HepG2 (cell line): ENCODE results near the gene ANKRD40. TPM values are rescaled to one million over a fixed set of nuclear protein-coding genes. Genes with fewer than 3 reads are reported as not detected.

Experiments used
- ARNT2 ChIP-seq: sonication (generic); formaldehyde crosslinking; IDR thresholded peaks from 2 replicates; pipeline ENCODE4 v1.8.0; 2022; ENCODE audit warnings: mild to moderate bottlenecking, low read depth, missing genetic modification reagents, moderate library complexity
- CCDC6 ChIP-seq: sonication (generic); formaldehyde crosslinking; IDR thresholded peaks from 2 replicates; pipeline ENCODE4 v1.8.1; 2022; ENCODE audit warnings: mild to moderate bottlenecking, missing genetic modification reagents, moderate library complexity
- EED ChIP-seq: sonication (generic); formaldehyde crosslinking; IDR thresholded peaks from 2 replicates; pipeline ENCODE4 v1.5.0; 2020; ENCODE audit warnings: mild to moderate bottlenecking, missing genetic modification reagents
- FOSL2 ChIP-seq: sonication (generic); formaldehyde crosslinking; IDR thresholded peaks from 2 replicates; pipeline ENCODE4 v1.4.0; 2020; ENCODE audit warnings: missing genetic modification reagents
- FOXA3 ChIP-seq: IDR thresholded peaks from 2 replicates; pipeline ENCODE4 v1.6.1; 2016; ENCODE audit warnings: missing genetic modification reagents, missing compliant biosample characterization
- FOXK2 ChIP-seq: fragments of 450-650 bp; IDR thresholded peaks from 2 replicates; pipeline ENCODE4 v1.6.1; 2016
- FOXP1 ChIP-seq, 2 experiments: fragments of 450-650 bp in 1 of 2; IDR thresholded peaks; 2 replicates each; pipeline ENCODE4 v1.6.1; 2017 to 2018; ENCODE audit warnings: antibody characterized with exemption in 1 of 2
- HNRNPH1 ChIP-seq: fragments of 200-400 bp; formaldehyde crosslinking; optimal IDR thresholded peaks from 2 replicates; pipeline ENCODE3; 2017; ENCODE audit warnings: mild to moderate bottlenecking, low read depth, low read length
- ISL2 ChIP-seq: sonication (generic); formaldehyde crosslinking; IDR thresholded peaks from 2 replicates; pipeline ENCODE4 v1.5.0; 2020; ENCODE audit warnings: missing genetic modification reagents
- MBNL3 ChIP-seq: fragments of 250-450 bp; sonication (Bioruptor Pico); conservative IDR thresholded peaks from 2 replicates; pipeline ENCODE4 v1.8.0; 2022; ENCODE audit warnings: mild to moderate bottlenecking, inconsistent platforms
- NFYB ChIP-seq: sonication (generic); formaldehyde crosslinking; IDR thresholded peaks from 2 replicates; pipeline ENCODE4 v1.4.0; 2020; ENCODE audit warnings: missing genetic modification reagents
- NRL ChIP-seq: sonication (generic); formaldehyde crosslinking; IDR thresholded peaks from 2 replicates; pipeline ENCODE4 v1.5.0; 2020; ENCODE audit warnings: missing genetic modification reagents, mild to moderate bottlenecking, moderate library complexity, borderline replicate concordance
- POLR2AphosphoS5 ChIP-seq: IDR thresholded peaks from 2 replicates; pipeline ENCODE4 v1.6.1; 2012; ENCODE audit warnings: low read depth, low read length
- PRMT3 ChIP-seq: sonication (generic); formaldehyde crosslinking; IDR thresholded peaks from 2 replicates; pipeline ENCODE4 v1.8.1; 2022; ENCODE audit warnings: low read depth, mild to moderate bottlenecking, moderate library complexity, missing genetic modification reagents, borderline replicate concordance
- SIN3A ChIP-seq: IDR thresholded peaks from 2 replicates; pipeline ENCODE4 v1.6.1; 2011; ENCODE audit warnings: low read depth, mild to moderate bottlenecking, control low read depth, low read length, borderline replicate concordance
- SMYD3 ChIP-seq: sonication (generic); formaldehyde crosslinking; IDR thresholded peaks from 2 replicates; pipeline ENCODE4 v1.8.1; 2023; ENCODE audit warnings: mild to moderate bottlenecking, missing genetic modification reagents
- SP2 ChIP-seq: sonication (generic); formaldehyde crosslinking; IDR thresholded peaks from 2 replicates; pipeline ENCODE4 v1.5.1; 2020; ENCODE audit warnings: mild to moderate bottlenecking, missing genetic modification reagents
- TEAD3 ChIP-seq: optimal IDR thresholded peaks from 2 replicates; pipeline ENCODE3; 2016; ENCODE audit warnings: borderline replicate concordance
- ZBTB1 ChIP-seq: sonication (generic); formaldehyde crosslinking; IDR thresholded peaks from 2 replicates; pipeline ENCODE4 v1.4.0; 2020; ENCODE audit warnings: missing genetic modification reagents, borderline replicate concordance
- ZFP62 ChIP-seq: sonication (generic); formaldehyde crosslinking; IDR thresholded peaks from 2 replicates; pipeline ENCODE4 v1.4.0; 2020; ENCODE audit warnings: missing genetic modification reagents
- ZNF577 ChIP-seq: sonication (generic); formaldehyde crosslinking; IDR thresholded peaks from 2 replicates; pipeline ENCODE4 v1.4.0; 2020; ENCODE audit warnings: mild to moderate bottlenecking, low read depth, missing genetic modification reagents, borderline replicate concordance
- ZNF616 ChIP-seq: sonication (generic); formaldehyde crosslinking; IDR thresholded peaks from 2 replicates; pipeline ENCODE4 v1.5.0; 2020; ENCODE audit warnings: low read depth, mild to moderate bottlenecking, missing genetic modification reagents
- ZNF768 ChIP-seq: sonication (generic); formaldehyde crosslinking; IDR thresholded peaks from 2 replicates; pipeline ENCODE4 v1.4.0; 2020; ENCODE audit warnings: missing genetic modification reagents
- ZNF781 ChIP-seq: sonication (generic); formaldehyde crosslinking; IDR thresholded peaks from 2 replicates; pipeline ENCODE4 v1.5.1; 2020; ENCODE audit warnings: borderline replicate concordance, mild to moderate bottlenecking, missing genetic modification reagents; ENCODE audit errors: not compliant biosample characterization
- ZNF83 ChIP-seq: sonication (generic); formaldehyde crosslinking; IDR thresholded peaks from 2 replicates; pipeline ENCODE4 v1.4.0; 2020; ENCODE audit warnings: missing genetic modification reagents, mild to moderate bottlenecking, borderline replicate concordance
- ZNF839 ChIP-seq: sonication (generic); formaldehyde crosslinking; IDR thresholded peaks from 2 replicates; pipeline ENCODE4 v1.4.0; 2020; ENCODE audit warnings: missing genetic modification reagents, mild to moderate bottlenecking, borderline replicate concordance
- polyA plus RNA-seq, 8 experiments: library from polyadenylated mRNA; depleted of rRNA in 3 of 8; stranded (reverse) in 7 of 8; unstranded in 1 of 8; fragments of >200 nt; fragmentation: Illumina TruSeq in 4 of 8; extraction: Trizol in 4 of 8; gene quantifications; 2 replicates each; pipeline versions ENCODE4 v1.2.1 to v1.2.3, GENCODE V29; 2011 to 2016; ENCODE audit warnings: low read depth in 4 of 8, missing spikeins in 1 of 8, mixed read lengths in 1 of 8; ENCODE audit not compliant: insufficient read depth in 1 of 8
- total RNA-seq, 5 experiments: library from RNA; depleted of rRNA; stranded (reverse); fragments of >200 nt; fragmentation: Illumina TruSeq; extraction: Trizol; gene quantifications; 2 replicates each; pipeline ENCODE4 v1.2.3, GENCODE V29; 2016; ENCODE audit warnings: low read depth in 1 of 5
- TF ChIP-seq, protein P1 (sequence below): sonication (generic); formaldehyde crosslinking; conservative IDR thresholded peaks from 2 replicates; pipeline ENCODE4 v1.4.0; 2020; ENCODE audit warnings: missing genetic modification reagents
- TF ChIP-seq, protein P2 (sequence below): sonication (generic); formaldehyde crosslinking; IDR thresholded peaks from 2 replicates; pipeline ENCODE4 v1.9.0; 2021; ENCODE audit warnings: missing genetic modification reagents, borderline replicate concordance
- TF ChIP-seq, protein P3 (sequence below): IDR thresholded peaks from 2 replicates; pipeline ENCODE4 v1.6.1; 2016; ENCODE audit warnings: mild to moderate bottlenecking, missing biosample characterization, missing genetic modification reagents

ANKRD40 gene
- total and polyA plus RNA-seq, 2 of the 13 experiments (the other 11 are each of a cell fraction or from before 2014, with no cell fraction given), result 35.0 to 46.4 TPM

DNA sequence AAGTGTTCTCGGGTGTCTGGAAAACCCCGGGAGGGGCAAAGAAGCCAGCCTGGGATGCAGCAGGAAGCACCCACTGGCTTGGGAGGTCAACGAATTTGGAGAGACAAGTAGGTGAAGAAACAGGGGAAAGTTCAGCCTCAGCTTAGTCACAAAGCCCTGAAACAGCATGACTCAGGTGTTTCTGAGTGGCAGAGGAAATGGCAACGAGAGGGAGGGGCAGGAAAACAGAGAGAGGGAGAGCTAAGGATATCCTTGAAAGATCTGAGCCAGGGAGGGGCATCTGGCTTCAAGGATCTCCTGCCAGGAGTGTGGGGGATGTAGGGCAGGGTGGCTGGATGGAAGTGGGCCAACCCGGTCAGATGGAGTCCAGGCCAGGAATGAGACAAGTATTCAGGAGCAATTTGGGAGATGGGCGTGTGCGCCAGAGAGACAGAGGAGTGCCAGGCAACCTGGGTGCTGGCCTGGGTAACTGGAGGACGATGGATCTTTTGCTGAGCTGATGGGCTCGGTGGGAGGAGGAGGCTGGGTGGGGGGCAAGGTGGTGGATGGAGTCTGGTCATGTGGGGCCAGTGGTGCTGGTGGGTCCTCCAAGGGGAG, 45.8 kb downstream of the ANKRD40 start (continued):
- TF ChIP-seq, protein P1, sequence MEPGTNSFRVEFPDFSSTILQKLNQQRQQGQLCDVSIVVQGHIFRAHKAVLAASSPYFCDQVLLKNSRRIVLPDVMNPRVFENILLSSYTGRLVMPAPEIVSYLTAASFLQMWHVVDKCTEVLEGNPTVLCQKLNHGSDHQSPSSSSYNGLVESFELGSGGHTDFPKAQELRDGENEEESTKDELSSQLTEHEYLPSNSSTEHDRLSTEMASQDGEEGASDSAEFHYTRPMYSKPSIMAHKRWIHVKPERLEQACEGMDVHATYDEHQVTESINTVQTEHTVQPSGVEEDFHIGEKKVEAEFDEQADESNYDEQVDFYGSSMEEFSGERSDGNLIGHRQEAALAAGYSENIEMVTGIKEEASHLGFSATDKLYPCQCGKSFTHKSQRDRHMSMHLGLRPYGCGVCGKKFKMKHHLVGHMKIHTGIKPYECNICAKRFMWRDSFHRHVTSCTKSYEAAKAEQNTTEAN (CRISPR knock-in tag), result 0 out of 2 replicates have a peak, but pooled peaks have one; percentile 37
- TF ChIP-seq SIN3A (no peak), ZNF839 (CRISPR knock-in tag) (peak; percentile 83; the same call in 1 of the 2 replicates), SMYD3 (no peak), ZNF768 (CRISPR knock-in tag) (no peak; the same call in 1 of the 2 replicates), ZNF83 (CRISPR knock-in tag) (no peak), POLR2AphosphoS5 (no peak), ISL2 (CRISPR knock-in tag) (no peak), NRL (peak; percentile 50; the same call in 1 of the 2 replicates), PRMT3 (CRISPR knock-in tag) (no peak), ZNF616 (CRISPR knock-in tag) (no peak), TEAD3 (CRISPR knock-in tag) (peak; percentile 42), HNRNPH1 (no peak), ZNF781 (CRISPR knock-in tag) (no peak), CCDC6 (CRISPR knock-in tag) (0 out of 2 replicates have a peak, but pooled peaks have one; percentile 24), FOXP1 (IDR thresholded peaks at IDR 0.05) (no peak), FOXP1 (CRISPR knock-in tag; IDR thresholded peaks at IDR 0.05) (peak; percentile 45), ARNT2 (peak; percentile 62), MBNL3 (no peak), ZNF577 (CRISPR knock-in tag) (no peak), FOSL2 (CRISPR knock-in tag) (peak; percentile 93), FOXK2 (no peak; the same call in 1 of the 2 replicates), FOXA3 (CRISPR knock-in tag) (peak; percentile 80), ZFP62 (CRISPR knock-in tag) (no peak), ZBTB1 (CRISPR knock-in tag) (no peak), SP2 (CRISPR knock-in tag) (no peak), EED (CRISPR knock-in tag) (no peak), NFYB (CRISPR knock-in tag) (no peak)
- TF ChIP-seq, protein P2, sequence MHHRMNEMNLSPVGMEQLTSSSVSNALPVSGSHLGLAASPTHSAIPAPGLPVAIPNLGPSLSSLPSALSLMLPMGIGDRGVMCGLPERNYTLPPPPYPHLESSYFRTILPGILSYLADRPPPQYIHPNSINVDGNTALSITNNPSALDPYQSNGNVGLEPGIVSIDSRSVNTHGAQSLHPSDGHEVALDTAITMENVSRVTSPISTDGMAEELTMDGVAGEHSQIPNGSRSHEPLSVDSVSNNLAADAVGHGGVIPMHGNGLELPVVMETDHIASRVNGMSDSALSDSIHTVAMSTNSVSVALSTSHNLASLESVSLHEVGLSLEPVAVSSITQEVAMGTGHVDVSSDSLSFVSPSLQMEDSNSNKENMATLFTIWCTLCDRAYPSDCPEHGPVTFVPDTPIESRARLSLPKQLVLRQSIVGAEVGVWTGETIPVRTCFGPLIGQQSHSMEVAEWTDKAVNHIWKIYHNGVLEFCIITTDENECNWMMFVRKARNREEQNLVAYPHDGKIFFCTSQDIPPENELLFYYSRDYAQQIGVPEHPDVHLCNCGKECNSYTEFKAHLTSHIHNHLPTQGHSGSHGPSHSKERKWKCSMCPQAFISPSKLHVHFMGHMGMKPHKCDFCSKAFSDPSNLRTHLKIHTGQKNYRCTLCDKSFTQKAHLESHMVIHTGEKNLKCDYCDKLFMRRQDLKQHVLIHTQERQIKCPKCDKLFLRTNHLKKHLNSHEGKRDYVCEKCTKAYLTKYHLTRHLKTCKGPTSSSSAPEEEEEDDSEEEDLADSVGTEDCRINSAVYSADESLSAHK (CRISPR knock-in tag), result no peak
- TF ChIP-seq, protein P3, sequence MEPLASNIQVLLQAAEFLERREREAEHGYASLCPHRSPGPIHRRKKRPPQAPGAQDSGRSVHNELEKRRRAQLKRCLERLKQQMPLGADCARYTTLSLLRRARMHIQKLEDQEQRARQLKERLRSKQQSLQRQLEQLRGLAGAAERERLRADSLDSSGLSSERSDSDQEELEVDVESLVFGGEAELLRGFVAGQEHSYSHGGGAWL (CRISPR knock-in tag), result 0 out of 2 replicates have a peak, but pooled peaks have one; percentile 35
